Camera-type eye (tissue), 1 donor: Measurements from ENCODE around the gene PTPRN2. TPM values are rescaled to one million over a fixed set of nuclear protein-coding genes. Genes with fewer than 3 reads are reported as not detected.

Experiments used
- total RNA-seq: library from RNA; depleted of rRNA; stranded (reverse); fragments of >200 nt; gene quantifications from one replicate; pipeline ENCODE4 v1.2.3, GENCODE V29; 2014

Gene PTPRN2
- total RNA-seq, result 13.2 TPM

GRCh38 chr7:158587162-158588084 is at the start of gene PTPRN2:
Gene PTPRN2, minus strand, starts transcription at chr7:158587823.

Other genes starting within 250 kb of the PTPRN2 start
- 19.6 TPM for gene NCAPG2, start 117.0 kb upstream of the PTPRN2 start, total RNA-seq
- gene ESYT2, start 241.7 kb upstream of the PTPRN2 start, total RNA-seq, result 82.5 TPM